Nephron (organoid): ENCODE measurements around the gene KLHL7.

Experiments
- H3K27ac Mint-ChIP-seq, 3 experiments: 2 replicates each; pipeline ENCODE4 v1.8.0; 2020; ENCODE audit warnings: mixed read lengths in 3 of 3, mild to moderate bottlenecking in 2 of 3, moderate library complexity in 1 of 3
- H3K27me3 Mint-ChIP-seq: 2 replicates; pipeline ENCODE4 v1.8.0; 2021; ENCODE audit warnings: low read depth, mild to moderate bottlenecking, moderate library complexity, mixed read lengths
- H3K36me3 Mint-ChIP-seq: 2 replicates; pipeline ENCODE4 v1.8.0; 2020; ENCODE audit warnings: low read depth, mixed read lengths
- H3K4me1 Mint-ChIP-seq: 2 replicates; pipeline ENCODE4 v1.8.0; 2020; ENCODE audit warnings: mixed read lengths
- H3K4me3 Mint-ChIP-seq, 3 experiments: 2 replicates each; pipeline ENCODE4 v1.8.0; 2020; ENCODE audit warnings: mild to moderate bottlenecking in 3 of 3, mixed read lengths in 3 of 3, moderate library complexity in 2 of 3
- H3K9me3 Mint-ChIP-seq: 2 replicates; pipeline ENCODE4 v1.8.0; 2020; ENCODE audit warnings: mixed read lengths
- CTCF ChIP-seq, 3 experiments: fragments of 200-600 bp; sonication (generic); IDR thresholded peaks; one replicate each; pipeline ENCODE4 v1.5.0; 2021; ENCODE audit warnings: antibody characterized with exemption in 3 of 3; ENCODE audit not compliant: unreplicated experiment in 3 of 3

KLHL7 gene

GRCh38 chr7:23105086-23105643 lies 420 bp upstream of the KLHL7 start:
- H3K27me3 Mint-ChIP-seq, result no peaks in the 10 kb centered on the region
- no peak for TF ChIP-seq CTCF (IDR thresholded peaks at IDR 0.05; ENCODE audit: unreplicated experiment in 3 of 3)
- peaks cover 4% of the 10 kb centered on the region for H3K9me3 Mint-ChIP-seq

DNA sequence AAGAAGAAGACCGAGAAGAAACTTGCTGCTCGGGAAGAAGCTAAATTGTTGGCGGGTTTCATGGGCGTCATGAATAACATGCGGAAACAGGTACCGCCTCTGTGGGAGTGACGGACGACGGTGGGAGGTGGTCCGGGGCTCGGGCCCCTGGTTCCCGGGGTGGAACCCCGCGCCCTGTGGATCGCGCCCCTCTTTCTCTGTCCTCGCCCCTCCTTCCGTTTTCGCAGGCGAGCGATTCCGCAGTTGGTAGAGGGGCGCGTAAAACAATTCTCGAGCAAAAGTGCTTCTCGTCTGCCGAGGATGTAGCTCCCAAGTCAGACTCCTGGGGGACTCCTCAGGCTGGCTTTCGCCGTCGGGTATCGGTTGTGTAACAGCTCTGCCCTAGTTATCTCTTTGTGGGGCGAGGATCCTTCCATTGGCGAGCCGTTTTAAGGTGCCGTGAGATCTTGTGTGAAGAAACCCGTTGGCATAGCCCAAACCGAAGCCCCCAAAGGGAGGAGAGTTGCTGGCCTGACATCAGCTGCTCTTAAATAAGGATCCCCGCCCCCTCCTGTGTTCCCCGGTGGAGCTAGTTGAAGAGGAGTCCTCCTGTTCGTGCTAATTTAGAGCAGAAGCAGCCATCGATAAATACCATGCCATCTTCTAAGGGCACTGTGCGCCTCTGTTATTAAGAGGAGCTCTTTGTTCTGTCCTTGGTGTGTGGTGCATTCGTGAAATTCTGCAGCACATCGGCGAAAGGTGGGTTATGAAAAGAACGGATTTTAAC lies 655 bp downstream of the KLHL7 start:
- peak in 1 of 3 experiments; percentile 20 for TF ChIP-seq CTCF (IDR thresholded peaks at IDR 0.05; ENCODE audit: unreplicated experiment in 3 of 3)

More at GRCh38 chr7:23105086-23105643, 420 bp upstream of the KLHL7 start:
- H3K4me1 Mint-ChIP-seq, result peaks cover 36% of the 10 kb centered on the region
- H3K36me3 Mint-ChIP-seq, result peaks cover 15% of the 10 kb centered on the region
- H3K4me3 Mint-ChIP-seq, result peak overlapping the region; percentile 95 to 97 (median 97)
- H3K27ac Mint-ChIP-seq, result peak overlapping the region; percentile 76 to 98 (median 96)

GRCh38 chr7:23106823-23107663 lies 1.5 kb downstream of the KLHL7 start:
- Mint-ChIP-seq H3K9me3 (no peaks in the 10 kb centered on the region), H3K27me3 (no peaks in the 10 kb centered on the region), H3K27ac (peak overlapping the region; percentile 76 to 98 (median 96)), H3K36me3 (peaks cover 13% of the 10 kb centered on the region), H3K4me1 (peaks cover 40% of the 10 kb centered on the region), H3K4me3 (peak overlapping the region; percentile 95 to 97 (median 97))
- TF ChIP-seq CTCF (IDR thresholded peaks at IDR 0.05; ENCODE audit: unreplicated experiment in 3 of 3), result no peak

More for the DNA sequence above, 655 bp downstream of the KLHL7 start:
- peak overlapping the region; percentile 95 to 97 (median 97) for H3K4me3 Mint-ChIP-seq
- peaks cover 38% of the 10 kb centered on the region for H3K4me1 Mint-ChIP-seq
- H3K36me3 Mint-ChIP-seq, result peaks cover 15% of the 10 kb centered on the region
- peak overlapping the region; percentile 76 to 98 (median 96) for H3K27ac Mint-ChIP-seq
- H3K27me3 Mint-ChIP-seq, result no peaks in the 10 kb centered on the region
- H3K9me3 Mint-ChIP-seq, result peaks cover 4% of the 10 kb centered on the region

- Mint-ChIP-seq H3K4me3 (peak overlapping the region; percentile 95 to 97 (median 97)), H3K36me3 (peaks cover 8% of the 10 kb centered on the region), H3K9me3 (no peaks in the 10 kb centered on the region), H3K27me3 (no peaks in the 10 kb centered on the region), H3K27ac (peak overlapping the region; percentile 76 to 98 (median 96)), H3K4me1 (peaks cover 42% of the 10 kb centered on the region)
- TF ChIP-seq CTCF (IDR thresholded peaks at IDR 0.05; ENCODE audit: unreplicated experiment in 3 of 3), result no peak
Observed at GRCh38 chr7:23107781-23108180, 2.2 kb downstream of the KLHL7 start.

- Mint-ChIP-seq H3K4me3 (peak overlapping the region; percentile 95 to 97 (median 97)), H3K9me3 (no peaks in the 10 kb centered on the region), H3K4me1 (peaks cover 42% of the 10 kb centered on the region), H3K36me3 (peaks cover 6% of the 10 kb centered on the region), H3K27me3 (no peaks in the 10 kb centered on the region), H3K27ac (no peak overlapping the region)
- no peak for TF ChIP-seq CTCF (IDR thresholded peaks at IDR 0.05; ENCODE audit: unreplicated experiment in 3 of 3)
Observed at GRCh38 chr7:23108995-23109394, 3.4 kb downstream of the KLHL7 start.
